Fibroblast of lung (primary cell): ENCODE results near the gene KIRREL2. TPM values are rescaled to one million over a fixed set of nuclear protein-coding genes. Genes with fewer than 3 reads are reported as not detected.

Experiments used
- DNase-seq, 2 donors: peaks; one replicate each; pipeline versions ENCODE4 v3.0.0 to v3.0.0-alpha.2; 2010; ENCODE audit warnings: low read depth in 2 of 2
- H2AFZ ChIP-seq: 2 replicates; pipeline ENCODE4 v1.5.1; 2012; ENCODE audit warnings: low read length, control low read depth, inconsistent platforms
- H3K27ac ChIP-seq: 2 replicates; pipeline ENCODE4 v1.5.1; 2011; ENCODE audit warnings: low read length, control low read depth; ENCODE audit not compliant: insufficient read depth
- H3K27me3 ChIP-seq: 2 replicates; pipeline ENCODE4 v1.5.1; 2011; ENCODE audit warnings: mild to moderate bottlenecking, low read length; ENCODE audit not compliant: control insufficient read depth, insufficient read depth
- H3K36me3 ChIP-seq: 2 replicates; pipeline ENCODE4 v1.5.1; 2011; ENCODE audit warnings: low read length; ENCODE audit not compliant: control insufficient read depth, insufficient read depth
- H3K4me1 ChIP-seq: 2 replicates; pipeline ENCODE4 v1.5.1; 2011; ENCODE audit warnings: low read length; ENCODE audit not compliant: control insufficient read depth, insufficient read depth; ENCODE audit errors: extremely low read depth
- H3K4me2 ChIP-seq: 2 replicates; pipeline ENCODE4 v1.5.1; 2011; ENCODE audit warnings: low read length, control low read depth; ENCODE audit not compliant: insufficient read depth; ENCODE audit errors: extremely low read depth
- H3K4me3 ChIP-seq, 4 experiments: fragments of 200-600 bp in 1 of 4; sonication (generic) in 1 of 4; replicated peaks in 1 of 4; 2 replicates each; pipeline ENCODE4 v1.5.1; 2011 to 2016; ENCODE audit warnings: low read length in 4 of 4, low read depth in 3 of 4, mild to moderate bottlenecking in 3 of 4, control low read depth in 2 of 4, inconsistent platforms in 1 of 4, mixed read lengths in 1 of 4; ENCODE audit not compliant: insufficient read depth in 1 of 4; ENCODE audit errors: control extremely low read depth in 1 of 4
- H3K79me2 ChIP-seq: 2 replicates; pipeline ENCODE4 v1.5.1; 2012; ENCODE audit warnings: mild to moderate bottlenecking, low read length, inconsistent platforms; ENCODE audit not compliant: control insufficient read depth, insufficient read depth
- H3K9ac ChIP-seq: 2 replicates; pipeline ENCODE4 v1.5.1; 2011; ENCODE audit warnings: mild to moderate bottlenecking, low read length, control low read depth; ENCODE audit not compliant: insufficient read depth
- H3K9me3 ChIP-seq: 2 replicates; pipeline ENCODE4 v1.5.1; 2012; ENCODE audit warnings: low read depth, low read length; ENCODE audit not compliant: control insufficient read depth, insufficient read depth
- H4K20me1 ChIP-seq: 2 replicates; pipeline ENCODE4 v1.5.1; 2011; ENCODE audit warnings: low read length; ENCODE audit not compliant: control insufficient read depth, insufficient read depth; ENCODE audit errors: extremely low read depth
- CTCF ChIP-seq, 2 donors: IDR thresholded peaks in 1 of 2; conservative IDR thresholded peaks in 1 of 2; 1 replicate in 1 of 2; 2 replicates in 1 of 2; pipeline ENCODE4 v1.5.1; 2011 to 2012; ENCODE audit warnings: low read length in 2 of 2, control low read depth in 1 of 2, inconsistent platforms in 1 of 2, low read depth in 1 of 2, mild to moderate bottlenecking in 1 of 2
- EZH2 ChIP-seq: IDR thresholded peaks from 2 replicates; pipeline ENCODE4 v1.5.1; 2012; ENCODE audit warnings: low read length, control low read depth, mild to moderate bottlenecking; ENCODE audit errors: missing control alignments
- polyA plus RNA-seq, 2 donors: library from polyadenylated mRNA; depleted of rRNA in 1 of 2; stranded (reverse) in 1 of 2; unstranded in 1 of 2; fragments of >200 nt; gene quantifications; 2 replicates each; pipeline ENCODE4 v1.2.1, GENCODE V29; 2011 to 2012; ENCODE audit warnings: missing spikeins in 1 of 2
- total RNA-seq: library from RNA; depleted of rRNA; stranded (reverse); fragments of >200 nt; gene quantifications from 2 replicates; pipeline ENCODE4 v1.2.1, GENCODE V29; 2014

Gene KIRREL2
- total and polyA plus RNA-seq, 2 donors (not counting 1 experiment from before 2014, with no cell fraction given), result under 0.01 TPM; not detected in 1

DNA sequence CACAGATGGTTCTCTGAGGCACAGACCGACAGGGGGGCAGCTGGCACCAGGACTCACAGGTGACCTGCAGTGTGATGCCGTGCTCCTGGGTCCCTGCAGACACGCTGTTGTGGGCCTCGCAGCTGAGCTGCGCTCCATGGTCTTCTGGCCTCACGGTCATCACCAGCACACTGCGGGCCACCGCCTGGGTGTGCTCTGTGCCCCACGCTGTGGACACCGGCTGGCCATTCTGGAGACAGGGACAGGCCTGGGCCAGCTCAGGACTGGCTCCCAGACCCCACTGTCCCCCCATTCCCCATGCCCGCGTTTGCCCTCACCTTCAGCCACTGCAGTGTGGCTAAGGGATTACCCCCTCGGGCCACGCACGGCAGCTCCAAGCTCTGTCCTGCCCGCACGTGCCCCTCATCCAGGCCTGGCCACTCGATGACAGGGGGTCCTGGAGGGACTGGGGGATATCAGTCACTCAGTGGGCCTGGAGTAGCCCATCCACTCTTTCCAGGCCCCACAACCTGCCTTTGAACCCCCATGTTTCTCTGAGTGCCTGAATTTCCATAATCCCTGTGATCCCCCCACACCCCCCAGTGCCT, 7.7 kb upstream of the KIRREL2 start:
- Histone ChIP-seq H3K27me3 (peaks cover 31% of the 10 kb centered on the region), H3K36me3 (no peaks in the 10 kb centered on the region), H4K20me1 (no peaks in the 10 kb centered on the region), H3K4me1 (no peaks in the 10 kb centered on the region), H2AFZ (no peak overlapping the region), H3K27ac (no peak overlapping the region), H3K4me2 (no peak overlapping the region), H3K79me2 (no peaks in the 10 kb centered on the region), H3K4me3 (no peak overlapping the region), H3K9me3 (no peaks in the 10 kb centered on the region), H3K9ac (no peak overlapping the region)
- TF ChIP-seq CTCF (conservative IDR thresholded peaks at IDR 0.05 in 1 of 2, IDR thresholded peaks at IDR 0.05 in 1 of 2; ENCODE audit: low read depth in 1 of 2, low read length in 2 of 2) (no peak), EZH2 (no peak)
- no peak for DNase-seq

DNA sequence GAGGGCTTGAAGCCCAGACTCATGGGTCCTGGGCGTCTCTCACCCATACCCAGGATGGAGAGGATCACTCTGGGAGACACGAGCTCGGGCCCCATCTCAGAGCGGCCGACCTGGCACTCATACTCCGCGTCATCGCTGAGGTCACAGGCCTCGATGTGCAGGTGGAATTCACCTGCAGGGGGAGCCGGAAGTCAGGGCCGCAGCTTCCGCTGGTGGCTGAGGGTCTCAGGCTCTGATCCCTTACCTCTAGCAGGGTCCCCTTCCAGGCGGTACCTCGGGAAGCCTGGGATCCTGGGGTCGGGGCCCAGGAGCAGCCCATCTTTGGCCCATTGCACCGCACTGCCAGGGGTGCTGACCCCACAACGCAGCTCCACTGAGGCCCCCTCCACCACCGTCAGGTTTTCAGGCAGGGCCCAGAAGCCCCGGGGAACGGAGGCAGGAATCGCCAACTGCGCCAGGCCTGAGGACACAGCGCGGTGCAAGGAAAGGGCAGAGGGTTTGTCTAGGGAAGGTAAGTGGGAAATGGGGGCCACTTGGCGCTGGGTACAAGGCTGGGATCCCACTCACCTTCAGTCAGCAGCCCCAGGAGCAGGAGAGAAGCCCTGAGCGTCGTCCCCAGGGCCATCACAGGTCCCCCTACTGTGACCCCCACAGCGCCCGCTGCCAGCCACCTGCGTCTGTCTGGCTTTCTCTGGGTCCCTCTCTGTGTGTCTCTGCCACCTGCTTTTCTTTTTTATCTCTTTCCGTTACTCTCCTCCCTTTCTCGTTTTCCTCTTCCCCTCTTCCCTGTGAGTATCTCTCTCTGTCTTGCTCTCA, 5.3 kb upstream of the KIRREL2 start:
- Histone ChIP-seq H3K36me3 (no peaks in the 10 kb centered on the region), H3K27ac (no peak overlapping the region), H3K9ac (no peak overlapping the region), H2AFZ (no peak overlapping the region), H3K4me3 (no peak overlapping the region), H4K20me1 (no peaks in the 10 kb centered on the region), H3K79me2 (no peaks in the 10 kb centered on the region), H3K4me1 (no peaks in the 10 kb centered on the region), H3K9me3 (no peaks in the 10 kb centered on the region), H3K27me3 (peaks cover 25% of the 10 kb centered on the region), H3K4me2 (no peak overlapping the region)
- DNase-seq, result no peak
- no peak for TF ChIP-seq EZH2

DNA sequence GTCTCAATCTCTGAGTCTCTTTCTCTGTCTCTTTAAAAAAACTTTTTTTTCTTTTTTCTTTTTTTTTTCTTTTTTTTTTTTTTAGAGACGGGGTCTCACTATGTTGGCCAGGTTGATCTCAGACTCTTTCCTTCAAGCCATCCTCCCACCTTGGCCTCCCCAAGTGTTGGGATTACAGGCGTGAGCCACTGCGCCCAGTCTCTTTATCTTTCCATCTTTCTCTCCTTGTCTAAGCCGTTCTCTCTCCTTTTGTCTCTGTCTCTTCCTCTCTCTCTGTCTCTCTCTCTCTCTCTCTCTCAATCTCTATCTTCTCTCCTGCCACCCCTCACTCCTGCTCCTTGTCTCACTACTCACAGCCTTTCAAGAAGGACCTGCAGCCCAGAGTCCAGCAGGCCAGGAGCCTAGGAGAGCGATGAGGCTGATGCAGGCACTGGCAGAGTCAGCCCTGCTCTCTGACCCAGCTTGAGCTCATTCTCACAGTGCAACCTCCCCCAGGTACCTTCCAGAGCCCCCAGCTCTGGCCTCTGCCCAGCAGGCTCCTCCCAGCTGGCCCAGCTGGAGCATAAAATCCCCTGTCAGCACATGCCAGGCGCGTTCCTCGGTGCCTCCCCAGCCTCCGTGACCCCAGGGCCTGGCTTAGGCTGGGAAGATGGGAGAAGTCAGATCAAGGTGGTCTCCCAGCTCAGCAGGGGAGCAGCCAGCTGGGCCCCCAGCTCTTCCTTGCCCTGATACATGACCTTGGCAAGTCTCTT, 4.5 kb upstream of the KIRREL2 start, which contains the start of gene NPHS1:
NPHS1 (minus strand) TSS at position 476 of the 752 bp plus-strand sequence. CDS start 667 bp downstream, outside the sequence.
- no peak within 1 kb of the TSS for H3K9ac ChIP-seq
- H3K9me3 ChIP-seq, result no peaks in the 10 kb centered on the region
- no peaks in the 10 kb centered on the region for H3K4me1 ChIP-seq
- DNase-seq, result no peak
- H2AFZ ChIP-seq, result no peak within 1 kb of the TSS
- no peaks in the 10 kb centered on the region for H3K79me2 ChIP-seq
- peaks cover 27% of the 10 kb centered on the region for H3K27me3 ChIP-seq
- TF ChIP-seq CTCF (conservative IDR thresholded peaks at IDR 0.05 in 1 of 2, IDR thresholded peaks at IDR 0.05 in 1 of 2; ENCODE audit: low read depth in 1 of 2, low read length in 2 of 2) (no peak), EZH2 (no peak)
- no peak within 1 kb of the TSS for H3K4me3 ChIP-seq
- no peaks in the 10 kb centered on the region for H3K36me3 ChIP-seq
- no peak within 1 kb of the TSS for H3K4me2 ChIP-seq
- H4K20me1 ChIP-seq, result no peaks in the 10 kb centered on the region
- H3K27ac ChIP-seq, result no peak within 1 kb of the TSS
